Measurements from ENCODE around the gene KIF22.

GRCh38 chr16:29849505-29849904 is 59.0 kb downstream of the KIF22 start:
- TF ChIP-seq, protein P1, sequence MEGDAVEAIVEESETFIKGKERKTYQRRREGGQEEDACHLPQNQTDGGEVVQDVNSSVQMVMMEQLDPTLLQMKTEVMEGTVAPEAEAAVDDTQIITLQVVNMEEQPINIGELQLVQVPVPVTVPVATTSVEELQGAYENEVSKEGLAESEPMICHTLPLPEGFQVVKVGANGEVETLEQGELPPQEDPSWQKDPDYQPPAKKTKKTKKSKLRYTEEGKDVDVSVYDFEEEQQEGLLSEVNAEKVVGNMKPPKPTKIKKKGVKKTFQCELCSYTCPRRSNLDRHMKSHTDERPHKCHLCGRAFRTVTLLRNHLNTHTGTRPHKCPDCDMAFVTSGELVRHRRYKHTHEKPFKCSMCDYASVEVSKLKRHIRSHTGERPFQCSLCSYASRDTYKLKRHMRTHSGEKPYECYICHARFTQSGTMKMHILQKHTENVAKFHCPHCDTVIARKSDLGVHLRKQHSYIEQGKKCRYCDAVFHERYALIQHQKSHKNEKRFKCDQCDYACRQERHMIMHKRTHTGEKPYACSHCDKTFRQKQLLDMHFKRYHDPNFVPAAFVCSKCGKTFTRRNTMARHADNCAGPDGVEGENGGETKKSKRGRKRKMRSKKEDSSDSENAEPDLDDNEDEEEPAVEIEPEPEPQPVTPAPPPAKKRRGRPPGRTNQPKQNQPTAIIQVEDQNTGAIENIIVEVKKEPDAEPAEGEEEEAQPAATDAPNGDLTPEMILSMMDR (IDR thresholded peaks at IDR 0.05), result no peak
- no peak for TF ChIP-seq POLR2A (IDR thresholded peaks at IDR 0.05)
